ENCODE measurements around the gene TDRD10.

- TF ChIP-seq CTCF (IDR thresholded peaks at IDR 0.05) (no peak), POLR2AphosphoS5 (IDR thresholded peaks at IDR 0.05; ENCODE audit: insufficient read depth in 1 of 2, low read depth in 1 of 2) (no peak)
These were observed 48.6 kb downstream of the TDRD10 start for GRCh38 chr1:154550657-154551056.

Measured in vagina (tissue), 2 donors.